Cortex of kidney (tissue), 1 donor: ENCODE measurements around the gene NCAPG.
"Not testable (repeated sequence)": the region's sequence is repeated elsewhere in the genome, so short reads cannot be mapped to it uniquely, and the experiment has no call there.

ENCODE experiments used
- DNase-seq: peaks from one replicate; lab custom pipeline; 2025; lab: John Stamatoyannopoulos, UW

The NCAPG gene

DNA sequence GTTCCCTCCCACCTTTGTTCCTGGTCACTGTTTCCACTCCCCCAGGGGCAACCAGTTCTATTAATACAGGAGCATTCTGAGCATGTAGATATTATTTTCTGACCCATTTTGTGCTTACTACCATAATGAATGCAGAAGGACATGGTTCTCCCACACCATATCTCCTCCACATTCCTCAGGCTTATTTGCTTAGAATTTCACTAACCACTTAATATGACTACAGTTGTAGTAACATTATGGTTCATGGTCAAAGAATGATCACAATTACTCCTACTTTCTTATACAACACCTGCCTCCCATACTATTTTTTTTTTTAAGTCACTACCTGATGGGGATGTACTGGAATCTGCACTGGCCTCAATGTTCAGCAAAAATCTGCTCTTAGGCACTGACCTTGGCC, 21.8 kb upstream of the NCAPG start:
- no peak for DNase-seq

DNA sequence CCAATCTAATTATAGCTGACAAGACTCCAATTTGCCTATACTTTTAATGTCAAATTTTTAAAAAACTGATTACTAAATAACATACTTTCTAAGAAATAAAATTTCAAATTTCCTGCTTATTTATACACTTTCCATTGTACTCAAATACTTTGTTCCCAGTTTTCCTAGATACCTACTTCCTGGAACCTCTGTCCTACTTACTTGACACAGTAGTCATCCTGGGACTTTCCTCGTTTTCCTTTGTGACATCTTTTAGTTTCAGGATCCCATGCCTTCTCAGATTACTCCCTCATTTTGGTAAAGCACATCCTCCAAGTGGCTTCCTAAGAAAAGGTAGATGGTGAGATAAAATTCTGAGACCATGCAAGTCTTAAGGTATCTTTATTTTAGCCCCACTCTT, 16.0 kb upstream of the NCAPG start:
- no peak for DNase-seq

DNA sequence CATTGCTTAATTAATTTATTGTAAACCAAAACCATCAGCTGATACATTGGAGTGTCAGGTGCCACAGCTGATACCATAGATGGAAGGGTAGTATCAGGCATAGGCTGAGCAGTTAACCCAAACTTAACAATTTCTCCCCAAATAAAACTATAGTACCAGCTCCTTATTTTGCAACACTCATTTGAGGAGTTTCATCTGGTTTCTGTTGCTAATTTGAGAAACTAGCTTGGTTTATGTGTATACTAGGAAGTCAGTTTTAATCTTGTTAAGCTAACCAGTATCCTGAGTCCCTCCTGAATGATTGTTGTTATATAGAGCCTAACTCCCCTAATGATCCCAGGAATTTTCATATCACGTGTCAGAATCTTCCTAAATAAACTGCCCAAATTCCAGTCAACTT, 13.0 kb upstream of the NCAPG start:
- no peak for DNase-seq

DNA sequence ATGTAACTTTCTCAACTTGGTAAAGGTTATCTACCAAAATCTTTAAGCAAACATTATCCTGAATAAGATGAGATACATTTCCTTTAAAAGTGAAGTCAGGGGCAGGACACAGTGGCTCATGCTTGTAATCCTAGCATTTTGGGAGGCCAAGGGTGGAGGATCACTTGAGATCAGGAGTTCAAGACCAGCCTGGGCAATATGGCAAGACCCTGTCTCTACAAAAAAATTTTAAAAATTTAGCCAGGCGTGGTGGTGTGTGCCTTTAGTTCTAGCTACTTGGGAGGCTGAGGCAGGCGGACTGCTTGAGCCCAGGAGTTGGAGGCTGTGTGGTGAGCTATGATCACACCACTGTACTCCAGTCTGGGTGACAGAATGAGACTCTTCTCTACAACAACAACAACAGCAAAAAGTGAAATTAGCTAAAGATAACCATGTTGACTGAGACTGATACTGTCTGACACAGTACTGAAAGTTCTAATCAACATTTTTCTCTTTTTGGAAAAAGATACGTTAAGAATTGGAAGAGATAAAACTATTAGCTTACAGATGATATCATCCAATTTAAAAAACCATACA, 5.1 kb upstream of the NCAPG start:
- no peak for DNase-seq

DNA sequence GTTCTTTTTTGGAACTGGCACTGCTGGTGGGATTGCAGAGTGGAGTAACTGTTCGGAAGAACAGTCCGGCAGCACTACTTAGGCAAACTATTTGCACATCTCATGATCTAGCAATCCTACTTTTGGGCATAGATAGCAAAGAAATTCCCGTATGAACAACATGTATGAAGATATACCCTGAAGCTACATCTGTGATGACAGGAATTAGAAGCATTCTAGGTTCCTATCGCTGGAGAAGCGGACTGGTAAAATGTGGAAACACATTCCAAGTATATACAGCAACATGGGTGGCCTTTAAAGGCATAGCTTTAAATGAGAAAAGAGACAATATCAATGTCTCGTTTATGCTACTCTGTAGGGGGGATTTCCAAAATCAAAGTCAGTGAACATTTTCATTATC, 3.3 kb upstream of the NCAPG start:
- DNase-seq, result no peak

DNA sequence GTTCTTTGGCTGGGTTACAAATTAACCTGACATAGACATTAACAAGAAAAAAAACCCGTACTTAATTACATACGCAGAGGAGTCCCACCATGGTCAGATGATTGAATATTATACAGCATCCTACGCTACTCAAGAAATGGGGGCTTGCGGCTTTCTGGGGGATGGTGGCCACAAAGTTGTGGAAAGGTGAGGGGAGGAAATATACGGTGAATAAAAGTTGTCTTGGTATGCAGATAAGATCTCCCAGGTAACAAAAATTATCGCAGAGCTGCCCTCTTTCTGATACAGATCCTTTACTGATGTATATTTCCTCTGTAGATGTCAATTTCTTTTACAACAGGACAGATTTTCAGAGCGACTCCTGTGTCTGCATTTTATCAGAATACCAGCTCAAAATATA, 1.1 kb upstream of the NCAPG start:
- no peak for DNase-seq

DNA sequence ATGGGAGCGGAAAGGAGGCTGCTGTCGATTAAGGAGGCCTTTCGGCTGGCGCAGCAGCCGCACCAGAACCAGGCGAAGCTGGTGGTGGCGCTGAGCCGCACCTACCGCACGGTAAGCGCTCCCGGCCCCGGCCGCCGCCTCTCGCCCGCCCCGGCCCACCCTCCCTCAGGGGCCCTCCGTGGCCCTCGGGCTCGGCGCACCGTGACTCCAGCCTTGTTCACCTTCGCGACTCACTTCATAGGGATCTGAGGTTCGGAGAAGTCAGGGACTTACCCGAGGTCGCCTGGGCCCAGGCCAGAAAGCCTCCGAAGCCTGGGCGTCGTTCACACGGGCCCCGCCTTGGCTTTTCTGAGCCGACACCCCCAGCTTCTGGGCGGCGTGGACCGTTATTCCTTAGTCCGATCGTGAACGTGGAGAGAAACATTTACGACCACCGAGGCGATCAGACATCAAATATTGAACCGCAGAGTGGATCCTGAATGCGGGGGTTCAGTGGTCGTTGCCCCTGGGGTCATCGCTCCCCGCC, 362 bp downstream of the NCAPG start:
- no peak for DNase-seq

DNA sequence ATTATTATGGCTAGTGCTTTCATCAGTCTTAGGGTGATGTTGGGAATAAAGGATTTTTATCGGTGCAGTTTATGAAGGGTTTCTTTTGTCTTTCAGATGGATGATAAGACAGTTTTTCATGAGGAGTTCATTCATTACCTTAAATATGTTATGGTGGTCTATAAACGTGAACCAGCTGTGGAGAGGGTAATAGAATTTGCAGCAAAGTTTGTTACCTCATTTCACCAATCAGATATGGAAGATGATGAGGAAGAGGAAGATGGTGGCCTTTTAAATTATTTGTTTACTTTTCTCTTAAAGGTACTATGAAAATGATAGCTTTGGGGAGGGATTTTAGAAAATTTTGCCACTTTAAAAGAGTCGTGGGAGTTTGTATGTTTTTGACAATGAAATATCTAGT, 1.3 kb downstream of the NCAPG start:
- no peak for DNase-seq

DNA sequence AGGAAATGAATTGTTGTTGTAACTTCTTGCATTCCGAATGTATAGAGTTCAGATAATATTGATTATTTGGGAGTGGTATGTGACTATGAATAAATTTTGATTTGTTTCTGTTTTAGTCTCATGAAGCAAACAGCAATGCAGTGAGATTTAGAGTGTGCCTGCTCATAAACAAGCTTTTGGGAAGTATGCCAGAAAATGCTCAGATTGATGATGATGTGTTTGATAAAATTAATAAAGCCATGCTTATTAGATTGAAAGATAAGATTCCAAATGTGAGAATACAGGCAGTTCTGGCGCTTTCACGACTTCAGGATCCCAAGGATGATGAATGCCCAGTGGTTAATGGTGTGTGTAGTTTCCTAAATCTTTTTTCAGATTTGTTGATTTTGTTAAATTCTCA, 2.0 kb downstream of the NCAPG start:
- no peak for DNase-seq

DNA sequence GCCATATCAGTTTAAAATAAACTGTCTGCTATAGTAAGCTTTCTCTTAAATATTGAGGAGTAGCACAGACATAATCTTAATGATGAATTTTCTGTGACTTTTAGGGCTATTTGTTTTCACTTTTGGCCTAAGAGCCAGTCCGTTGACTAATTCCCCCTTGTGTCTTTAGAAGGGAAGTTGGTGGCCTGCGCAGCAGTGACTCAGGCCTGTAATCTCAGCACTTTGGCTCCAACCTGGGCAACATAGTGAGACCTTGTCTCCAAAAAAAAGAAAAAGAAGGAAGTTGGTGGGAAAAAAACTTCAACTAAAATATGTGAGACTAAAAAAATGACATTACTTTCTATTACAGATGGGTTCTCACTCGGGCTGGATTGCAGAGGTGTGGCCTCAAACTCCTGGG, 3.4 kb downstream of the NCAPG start:
- DNase-seq, result no peak

DNA sequence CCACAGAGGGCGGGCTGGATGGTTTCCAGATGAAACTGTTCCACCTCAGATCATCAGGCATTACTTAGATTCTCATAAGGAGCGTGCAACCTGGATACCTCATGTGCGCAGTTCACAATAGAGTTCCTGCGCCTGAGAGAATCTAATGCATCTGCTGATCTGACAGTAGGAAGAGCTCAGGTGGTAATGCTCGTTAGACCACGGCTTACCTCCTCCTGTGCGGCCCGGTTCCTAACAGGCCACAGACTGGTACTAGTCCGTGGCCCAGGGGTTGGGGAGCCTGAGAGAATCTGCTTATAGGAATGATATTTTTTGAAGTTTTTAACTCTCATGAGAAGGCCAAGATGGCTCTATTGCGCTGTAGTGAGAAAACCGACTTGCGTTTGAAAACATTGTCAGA, 5.4 kb downstream of the NCAPG start:
- DNase-seq, result no peak

DNA sequence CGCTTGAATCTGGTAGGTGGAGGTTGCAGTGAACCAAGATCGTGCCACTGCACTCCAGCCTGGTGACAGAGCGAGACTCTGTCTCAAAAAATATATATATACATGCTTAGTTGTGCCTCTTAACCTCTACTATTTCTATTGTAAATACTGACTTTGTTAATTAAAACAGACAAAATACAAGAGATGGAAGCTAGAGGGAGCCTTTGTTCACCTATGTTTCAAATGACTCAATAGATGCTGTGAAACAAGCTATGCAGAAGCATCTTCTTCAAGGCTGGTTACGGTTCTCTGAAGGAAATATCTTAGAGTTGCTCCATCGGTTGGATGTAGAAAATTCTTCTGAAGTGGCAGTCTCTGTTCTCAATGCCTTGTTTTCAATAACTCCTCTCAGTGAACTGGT, 6.2 kb downstream of the NCAPG start:
- no peak for DNase-seq

DNA sequence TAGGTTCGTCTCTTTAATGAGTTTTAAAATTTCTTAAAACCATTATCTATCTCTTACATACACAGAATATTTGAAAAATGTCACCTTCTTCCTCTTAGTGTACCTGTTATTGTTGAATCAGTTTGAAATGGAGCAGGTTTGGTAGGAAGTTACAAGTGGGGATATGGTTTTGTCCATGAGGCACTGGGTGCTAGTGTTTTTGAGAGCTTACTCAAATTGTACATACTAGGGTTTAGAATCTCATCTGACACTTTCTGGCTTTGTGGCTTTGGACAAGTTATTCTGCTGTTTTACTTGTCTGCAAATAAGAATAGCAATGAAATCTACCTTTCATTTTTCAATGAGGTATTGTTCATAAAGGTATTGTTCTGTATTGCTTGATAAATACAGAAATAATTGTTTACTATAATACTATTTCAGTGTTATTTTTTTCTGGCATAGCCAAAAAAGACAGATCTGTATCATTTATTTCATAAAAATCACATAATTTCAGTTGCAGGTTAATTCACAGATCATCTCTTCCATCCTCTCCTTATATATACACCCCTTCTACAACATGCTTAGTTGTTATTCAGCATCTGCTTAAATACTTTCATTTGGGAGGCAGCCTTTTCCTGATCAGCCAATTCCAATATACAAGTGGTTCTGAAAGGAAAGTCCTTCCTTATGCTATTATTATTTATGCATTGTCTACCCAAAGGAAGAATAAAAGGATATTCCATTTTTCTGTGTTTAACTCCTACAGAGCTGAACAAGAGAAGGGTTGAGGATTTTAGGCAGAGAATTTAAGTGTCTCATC, 13.3 kb downstream of the NCAPG start:
- no peak for DNase-seq

DNA sequence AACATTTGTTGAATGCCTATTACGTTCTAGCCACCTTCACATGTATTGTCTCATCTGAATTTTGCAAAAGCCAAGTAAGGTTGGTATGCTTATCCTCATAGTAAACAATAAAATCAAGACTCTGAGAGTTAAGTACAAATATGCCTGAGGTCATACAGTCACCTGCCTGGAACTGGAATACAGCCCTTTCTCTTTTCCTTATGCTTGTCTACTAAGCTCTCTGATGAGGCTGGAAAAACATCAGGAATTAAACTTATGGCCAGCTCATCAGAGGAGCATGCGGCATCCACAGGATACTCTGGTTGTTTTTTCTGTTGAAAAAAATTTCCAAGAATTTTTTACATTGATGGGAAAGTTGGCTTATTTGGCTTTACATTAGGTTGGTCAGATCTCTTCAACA, 35.5 kb downstream of the NCAPG start:
- no peak for DNase-seq

DNA sequence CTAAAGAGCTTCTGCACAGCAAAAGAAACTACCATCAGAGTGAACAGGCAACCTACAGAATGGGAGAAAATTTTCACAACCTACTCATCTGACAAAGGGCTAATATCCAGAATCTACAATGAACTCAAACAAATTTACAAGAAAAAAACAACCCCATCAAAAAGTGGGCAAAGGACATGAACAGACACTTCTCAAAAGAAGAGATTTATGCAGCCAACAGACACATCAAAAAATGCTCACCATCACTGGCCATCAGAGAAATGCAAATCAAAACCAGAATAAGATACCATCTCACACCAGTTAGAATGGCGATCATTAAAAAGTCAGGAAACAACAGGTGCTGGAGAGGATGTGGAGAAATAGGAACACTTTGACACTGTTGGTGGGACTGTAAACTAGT, 39.5 kb downstream of the NCAPG start:
- not testable (repeated sequence) for DNase-seq

DNA sequence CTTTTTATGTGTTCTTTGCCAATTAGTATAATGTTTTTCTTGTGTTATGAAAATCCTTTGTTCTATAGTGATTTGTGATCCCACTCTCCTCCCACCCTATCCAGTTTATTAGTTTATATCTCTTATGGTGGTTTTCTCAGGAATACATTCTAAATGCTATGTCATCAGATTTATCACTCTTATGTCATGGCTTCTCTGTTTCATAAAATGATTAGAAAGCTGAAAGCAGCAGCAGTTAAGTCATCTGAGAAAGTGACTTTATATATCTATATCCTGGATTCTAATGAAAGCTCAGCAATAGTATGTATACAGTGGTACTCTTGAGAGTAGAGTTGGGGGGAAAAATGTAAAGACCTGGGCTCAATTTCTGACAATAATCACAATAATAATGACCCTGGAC, 41.2 kb downstream of the NCAPG start:
- DNase-seq, result no peak

DNA sequence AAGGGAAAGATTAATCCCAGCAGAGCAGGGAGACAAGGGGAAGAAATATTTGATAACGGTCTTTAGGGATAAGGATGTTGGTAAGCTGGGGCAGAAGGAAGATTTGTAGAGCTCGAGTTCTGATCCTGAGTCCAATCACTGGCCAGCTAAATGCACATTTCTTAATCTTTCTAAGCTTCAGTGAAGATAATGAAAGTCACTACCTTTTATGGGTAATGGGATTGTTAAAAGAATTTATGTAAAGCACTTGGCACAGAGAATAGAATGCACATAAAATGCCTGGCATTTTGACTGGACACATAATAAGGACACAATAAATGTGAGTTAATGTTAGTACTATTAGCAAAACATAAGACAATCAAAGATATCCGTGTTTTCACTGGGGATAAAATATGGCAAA, 43.3 kb downstream of the NCAPG start:
- no peak for DNase-seq

DNA sequence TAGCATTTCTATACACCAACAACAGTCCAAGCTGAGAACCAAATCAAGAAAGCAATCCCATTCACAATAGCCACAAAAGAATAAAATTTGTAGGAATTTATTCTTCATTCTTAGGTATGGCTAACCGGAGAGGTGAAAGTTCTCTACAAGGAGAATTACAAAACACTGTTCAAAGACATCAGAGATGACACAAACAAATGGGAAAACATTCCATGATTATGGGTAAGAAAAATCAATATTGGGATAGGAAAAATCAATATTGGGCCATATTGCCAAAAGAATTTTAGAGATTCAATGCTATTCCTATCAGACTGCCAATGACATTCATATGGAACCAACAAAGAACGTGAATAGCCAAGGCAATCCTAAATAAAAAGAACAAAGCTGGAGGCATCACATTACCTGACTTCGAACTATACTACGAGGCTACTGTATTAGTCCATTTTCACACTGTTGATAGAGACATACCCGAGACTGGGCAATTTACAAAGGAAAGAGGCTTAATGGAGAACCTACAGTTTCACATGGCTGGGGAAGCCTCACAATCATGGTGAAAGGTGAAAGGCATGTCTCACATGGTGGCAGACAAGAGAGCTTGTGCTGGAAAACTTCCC, 49.1 kb downstream of the NCAPG start:
- DNase-seq, result no peak

DNA sequence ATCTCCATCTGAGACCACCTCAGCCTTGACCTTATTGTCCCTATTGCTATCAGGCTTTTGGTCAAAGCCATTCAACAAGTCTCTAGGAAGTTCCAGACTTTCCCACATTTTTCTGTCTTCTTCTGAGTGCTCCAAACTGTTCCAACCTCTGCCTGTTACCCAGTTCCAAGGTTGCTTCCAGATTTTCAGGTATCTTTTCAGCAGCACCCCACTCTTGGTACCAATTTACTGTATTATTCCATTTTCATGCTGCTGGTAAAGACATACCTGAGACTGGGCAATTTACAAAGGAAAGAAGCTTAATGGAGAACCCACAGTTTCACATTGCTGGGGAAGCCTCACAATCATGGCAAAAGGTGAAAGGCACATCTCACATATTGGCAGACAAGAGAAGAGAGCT, 51.1 kb downstream of the NCAPG start:
- not testable (repeated sequence) for DNase-seq

DNA sequence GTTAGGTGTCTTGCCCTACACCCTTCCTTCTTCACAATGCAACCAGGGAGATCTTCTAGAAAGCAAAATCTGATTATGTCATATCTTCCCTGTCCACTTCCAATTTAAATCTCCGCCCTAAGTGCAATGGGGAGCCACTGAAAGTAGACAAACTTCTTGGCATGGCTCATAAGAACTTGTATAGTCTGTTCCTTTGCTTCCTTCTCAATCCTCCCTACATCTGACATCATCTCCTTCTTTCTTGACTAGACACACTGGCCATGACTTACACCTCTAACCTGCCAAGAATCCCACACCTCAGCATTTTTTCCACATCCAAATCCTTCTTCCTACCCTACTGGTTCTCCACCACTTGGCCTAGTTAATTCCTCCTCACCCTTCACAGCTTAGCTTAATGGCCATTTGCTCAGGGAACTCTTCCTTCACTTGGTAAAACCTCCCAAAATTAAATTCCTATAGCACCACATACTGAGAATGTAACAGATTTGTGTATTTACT, 55.1 kb downstream of the NCAPG start:
- no peak for DNase-seq

DNA sequence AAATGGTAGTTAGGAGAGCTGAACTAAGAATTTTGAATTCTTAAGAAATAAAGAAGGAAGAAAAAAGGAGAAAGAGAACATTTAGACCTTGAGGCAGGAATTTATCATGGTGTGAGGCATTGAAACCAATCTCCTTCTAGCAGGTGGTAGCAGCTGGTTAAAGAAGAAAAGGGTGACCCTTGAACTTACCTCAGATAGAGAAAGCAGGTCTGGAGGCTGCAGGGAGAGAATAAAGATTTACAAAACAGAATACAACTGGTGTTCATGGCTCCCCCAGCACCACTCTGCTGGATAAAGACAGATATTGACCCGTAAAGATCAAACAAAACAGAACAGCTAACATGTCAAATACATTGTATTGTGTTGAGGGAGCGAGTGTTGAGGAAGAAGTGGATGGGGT, 56.0 kb downstream of the NCAPG start:
- no peak for DNase-seq

DNA sequence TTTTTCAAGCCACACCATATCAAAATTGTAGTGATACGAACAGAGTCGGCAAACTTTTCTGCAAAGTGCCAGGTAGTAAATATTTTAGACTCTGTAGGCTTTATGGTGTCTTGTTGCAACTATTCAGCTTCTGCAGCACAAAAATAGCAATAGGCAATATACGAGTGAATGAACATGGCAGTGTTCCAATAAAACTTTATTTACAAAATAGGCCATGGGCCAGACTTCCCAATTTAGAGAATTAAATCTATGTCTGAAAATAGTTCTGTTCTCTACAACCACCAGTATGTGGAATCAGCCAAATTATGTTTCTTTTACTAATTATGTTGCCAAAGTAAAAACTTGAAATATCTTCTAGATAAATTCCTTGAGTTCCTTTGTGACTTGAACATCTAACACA, 56.5 kb downstream of the NCAPG start:
- DNase-seq, result no peak

DNA sequence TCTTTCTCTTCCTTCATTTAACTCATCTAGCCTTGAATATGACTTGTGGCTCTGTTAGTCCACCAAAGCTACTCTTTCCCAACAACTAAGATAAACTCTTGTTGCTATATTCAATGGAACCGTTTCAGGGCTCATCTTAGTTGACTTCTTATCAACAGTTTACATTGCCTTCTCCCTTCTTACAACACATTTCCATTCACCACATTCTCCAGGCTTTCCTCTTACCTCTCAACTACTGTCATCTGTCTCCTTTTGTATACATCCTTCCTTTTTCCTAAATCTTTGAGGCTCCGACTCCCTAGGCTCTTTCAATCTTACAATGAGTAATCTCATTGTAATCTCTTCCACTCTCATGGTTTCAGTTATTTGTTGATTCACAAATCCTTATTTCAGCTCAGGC, 58.5 kb downstream of the NCAPG start:
- no peak for DNase-seq
